SJCRH30 (cell line): ENCODE data around the gene PWWP2B. TPM values are rescaled to one million over a fixed set of nuclear protein-coding genes. Genes with fewer than 3 reads are reported as not detected.
"Not testable (repeated sequence)": the region's sequence is repeated elsewhere in the genome, so short reads cannot be mapped to it uniquely, and the experiment has no call there.

Experiments
- DNase-seq, 2 experiments: peaks; one replicate each; pipeline ENCODE4 v3.0.0-alpha.2; 2015 to 2020
- H3K27ac ChIP-seq: fragments of 250-450 bp; sonication (Bioruptor Pico); 2 replicates; pipeline ENCODE4 v1.5.1; 2020; ENCODE audit warnings: mild to moderate bottlenecking, moderate library complexity
- H3K27me3 ChIP-seq: fragments of 250-450 bp; sonication (Bioruptor Pico); 2 replicates; pipeline ENCODE4 v1.5.1; 2020; ENCODE audit warnings: mild to moderate bottlenecking, moderate library complexity
- H3K36me3 ChIP-seq: fragments of 250-450 bp; sonication (Bioruptor Pico); 2 replicates; pipeline ENCODE4 v1.5.1; 2020; ENCODE audit warnings: mild to moderate bottlenecking, moderate library complexity
- H3K4me1 ChIP-seq: fragments of 250-450 bp; sonication (Bioruptor Pico); 2 replicates; pipeline ENCODE4 v1.5.1; 2020; ENCODE audit warnings: mild to moderate bottlenecking, moderate library complexity
- H3K4me3 ChIP-seq: fragments of 250-450 bp; sonication (Bioruptor Pico); 2 replicates; pipeline ENCODE4 v1.5.1; 2020; ENCODE audit warnings: mild to moderate bottlenecking, moderate library complexity
- H3K9me3 ChIP-seq: fragments of 250-450 bp; sonication (Bioruptor Pico); replicated peaks from 2 replicates; pipeline ENCODE4 v1.5.1; 2020; ENCODE audit warnings: mild to moderate bottlenecking, moderate library complexity
- total RNA-seq: library from RNA; depleted of rRNA; stranded (reverse); fragments of >200 nt; shearing (Covaris generic); gene quantifications from 2 replicates; pipeline ENCODE4 v1.2.3, GENCODE V29; 2014; rRNA removed

The PWWP2B gene
- total RNA-seq, result 0.57 and 0.66 TPM in 2 replicates

GRCh38 chr10:132397036-132397541, at the start of gene PWWP2B:
PWWP2B (plus strand) TSS chr10:132397200; CDS start chr10:132397227, 27 bp downstream.
- Histone ChIP-seq H3K36me3 (no peaks in the 10 kb centered on the region), H3K9me3 (no peaks in the 10 kb centered on the region), H3K4me1 (peaks cover 4% of the 10 kb centered on the region; the same call in 1 of the 2 replicates), H3K4me3 (peak within 1 kb of the TSS; percentile 55), H3K27ac (no peak within 1 kb of the TSS), H3K27me3 (0 out of 2 replicates have a peak, but pooled peaks cover 6% of the 10 kb centered on the region)
- DNase-seq, result no peak

- Histone ChIP-seq H3K36me3 (no peaks in the 10 kb centered on the region), H3K27ac (no peak overlapping the region), H3K4me1 (no peaks in the 10 kb centered on the region), H3K4me3 (no peak overlapping the region), H3K27me3 (no peaks in the 10 kb centered on the region), H3K9me3 (no peaks in the 10 kb centered on the region)
- no peak for DNase-seq
Observed at GRCh38 chr10:132347211-132347930, 49.6 kb upstream of the PWWP2B start.

GRCh38 chr10:132347931-132348267, 49.1 kb upstream of the PWWP2B start:
- H3K4me1 ChIP-seq, result no peaks in the 10 kb centered on the region
- DNase-seq, result no peak

GRCh38 chr10:132349766-132350165, 47.2 kb upstream of the PWWP2B start:
- Histone ChIP-seq H3K4me3 (no peak overlapping the region), H3K27ac (no peak overlapping the region), H3K9me3 (no peaks in the 10 kb centered on the region), H3K4me1 (no peaks in the 10 kb centered on the region), H3K36me3 (no peaks in the 10 kb centered on the region), H3K27me3 (no peaks in the 10 kb centered on the region)
- no peak for DNase-seq

More at GRCh38 chr10:132347931-132348267, 49.1 kb upstream of the PWWP2B start:
- H3K27me3 ChIP-seq, result no peaks in the 10 kb centered on the region
- H3K36me3 ChIP-seq, result no peaks in the 10 kb centered on the region
- H3K27ac ChIP-seq, result no peak overlapping the region
- H3K9me3 ChIP-seq, result no peaks in the 10 kb centered on the region
- no peak overlapping the region for H3K4me3 ChIP-seq

- no peaks in the 10 kb centered on the region for H3K9me3 ChIP-seq
- H3K27me3 ChIP-seq, result no peaks in the 10 kb centered on the region
- H3K27ac ChIP-seq, result no peak overlapping the region
- DNase-seq, result no peak
- no peaks in the 10 kb centered on the region for H3K36me3 ChIP-seq
- H3K4me3 ChIP-seq, result no peak overlapping the region
- no peaks in the 10 kb centered on the region for H3K4me1 ChIP-seq
Observed at GRCh38 chr10:132350391-132350790, 46.6 kb upstream of the PWWP2B start.

GRCh38 chr10:132350946-132351345, 46.1 kb upstream of the PWWP2B start:
- H3K4me1 ChIP-seq, result no peaks in the 10 kb centered on the region
- no peak for DNase-seq
- H3K4me3 ChIP-seq, result no peak overlapping the region
- no peaks in the 10 kb centered on the region for H3K36me3 ChIP-seq
- no peak overlapping the region for H3K27ac ChIP-seq
- no peaks in the 10 kb centered on the region for H3K27me3 ChIP-seq
- no peaks in the 10 kb centered on the region for H3K9me3 ChIP-seq

DNA sequence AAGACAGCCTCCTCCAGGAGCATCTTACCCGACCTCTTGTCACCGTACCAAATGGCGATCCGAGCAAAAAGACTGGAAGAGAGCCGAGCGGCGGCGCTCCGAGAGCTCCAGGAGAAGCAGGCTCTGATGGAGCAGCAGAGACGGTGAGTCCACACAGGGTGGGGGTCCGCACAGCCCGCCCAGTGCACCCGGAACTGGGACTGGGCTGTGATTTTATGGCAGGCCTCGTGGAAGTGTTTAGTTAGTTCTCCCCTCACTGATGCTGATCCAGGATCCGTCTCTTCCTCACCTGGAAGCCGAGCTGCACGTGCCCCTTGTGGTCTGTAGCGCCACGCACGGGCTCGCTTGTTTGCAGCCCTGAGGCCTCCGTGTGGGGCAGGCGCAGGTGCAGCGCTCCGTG, 45.4 kb upstream of the PWWP2B start:
- no peaks in the 10 kb centered on the region for H3K4me1 ChIP-seq
- H3K9me3 ChIP-seq, result no peaks in the 10 kb centered on the region
- no peak for DNase-seq
- no peak overlapping the region for H3K27ac ChIP-seq
- no peak overlapping the region for H3K4me3 ChIP-seq
- no peaks in the 10 kb centered on the region for H3K36me3 ChIP-seq
- H3K27me3 ChIP-seq, result no peaks in the 10 kb centered on the region

GRCh38 chr10:132352462-132353308, 44.3 kb upstream of the PWWP2B start:
- not testable (repeated sequence) for H3K36me3 ChIP-seq, H3K9me3 ChIP-seq, H3K4me3 ChIP-seq, H3K27ac ChIP-seq, H3K4me1 ChIP-seq, H3K27me3 ChIP-seq
- DNase-seq, result peak; percentile 27 to 40

GRCh38 chr10:132353456-132354355, 43.3 kb upstream of the PWWP2B start:
- DNase-seq, result no peak
- Histone ChIP-seq H3K27ac (no peak overlapping the region), H3K4me1 (no peaks in the 10 kb centered on the region), H3K4me3 (no peak overlapping the region), H3K9me3 (no peaks in the 10 kb centered on the region), H3K36me3 (no peaks in the 10 kb centered on the region), H3K27me3 (no peaks in the 10 kb centered on the region)

DNA sequence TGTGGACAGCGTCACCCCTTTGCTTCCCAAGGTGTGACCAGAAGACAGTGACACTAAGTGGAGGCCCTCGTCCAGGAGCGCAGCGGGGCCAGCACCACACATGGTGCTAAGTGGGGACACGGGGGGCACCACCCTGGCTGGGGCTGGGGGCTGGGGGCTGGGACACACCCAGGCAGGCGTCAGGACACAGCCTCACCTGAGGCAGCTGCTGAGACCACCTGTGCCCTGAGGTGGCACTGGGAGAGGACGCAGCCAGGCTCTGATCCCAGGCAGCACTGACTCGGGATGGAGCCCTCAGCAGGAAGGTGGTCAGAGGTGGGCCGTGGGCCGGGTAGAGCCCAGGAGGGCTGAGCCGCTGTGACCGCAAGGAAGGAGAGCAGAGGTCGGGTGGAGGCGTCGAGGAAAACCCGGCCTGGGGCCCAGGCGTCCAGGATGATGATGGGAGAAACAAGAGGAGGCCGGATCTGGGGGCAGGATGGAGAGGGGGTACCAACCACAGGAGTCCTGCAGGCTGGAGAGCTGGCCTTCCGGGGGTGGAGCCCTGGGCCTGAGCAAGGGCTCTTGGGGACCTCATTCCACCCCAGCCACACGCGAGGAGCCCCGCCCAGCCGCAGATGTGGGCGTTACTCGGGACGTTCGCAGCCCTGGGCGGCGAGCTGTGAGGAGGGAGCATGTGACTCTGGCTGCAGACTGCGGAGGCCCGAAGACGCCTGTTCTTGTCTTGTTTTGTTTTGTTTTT, 42.5 kb upstream of the PWWP2B start:
- Histone ChIP-seq H3K9me3 (no peaks in the 10 kb centered on the region), H3K27me3 (no peaks in the 10 kb centered on the region), H3K4me1 (no peaks in the 10 kb centered on the region), H3K27ac (no peak overlapping the region), H3K4me3 (no peak overlapping the region), H3K36me3 (no peaks in the 10 kb centered on the region)
- DNase-seq, result no peak

- no peak for DNase-seq
- Histone ChIP-seq H3K27ac (no peak overlapping the region), H3K9me3 (no peaks in the 10 kb centered on the region), H3K36me3 (no peaks in the 10 kb centered on the region), H3K4me3 (no peak overlapping the region), H3K27me3 (no peaks in the 10 kb centered on the region), H3K4me1 (no peaks in the 10 kb centered on the region)
Observed at GRCh38 chr10:132355297-132355696, 41.7 kb upstream of the PWWP2B start.

DNA sequence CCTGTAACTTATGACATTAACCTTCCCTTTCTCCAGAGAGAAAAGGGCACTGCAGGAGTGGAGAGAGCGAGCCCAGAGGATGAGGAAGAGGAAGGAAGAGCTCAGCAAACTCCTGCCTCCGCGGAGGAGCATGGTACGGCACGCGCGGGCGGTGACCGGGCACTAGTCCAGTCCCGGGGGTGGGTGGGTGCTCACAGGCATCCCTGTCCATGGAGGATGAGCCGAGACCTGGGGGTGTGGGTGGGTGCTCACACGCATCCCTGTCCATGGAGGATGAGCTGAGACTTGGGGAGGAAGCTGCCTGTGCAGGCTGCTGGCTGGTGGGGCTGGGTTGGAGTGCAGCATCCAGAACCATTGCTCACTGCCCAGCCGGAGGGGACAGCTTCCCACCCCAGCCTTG, 41.2 kb upstream of the PWWP2B start:
- Histone ChIP-seq H3K4me1 (no peaks in the 10 kb centered on the region), H3K9me3 (no peaks in the 10 kb centered on the region), H3K27ac (no peak overlapping the region), H3K27me3 (no peaks in the 10 kb centered on the region), H3K36me3 (no peaks in the 10 kb centered on the region), H3K4me3 (no peak overlapping the region)
- DNase-seq, result no peak

DNA sequence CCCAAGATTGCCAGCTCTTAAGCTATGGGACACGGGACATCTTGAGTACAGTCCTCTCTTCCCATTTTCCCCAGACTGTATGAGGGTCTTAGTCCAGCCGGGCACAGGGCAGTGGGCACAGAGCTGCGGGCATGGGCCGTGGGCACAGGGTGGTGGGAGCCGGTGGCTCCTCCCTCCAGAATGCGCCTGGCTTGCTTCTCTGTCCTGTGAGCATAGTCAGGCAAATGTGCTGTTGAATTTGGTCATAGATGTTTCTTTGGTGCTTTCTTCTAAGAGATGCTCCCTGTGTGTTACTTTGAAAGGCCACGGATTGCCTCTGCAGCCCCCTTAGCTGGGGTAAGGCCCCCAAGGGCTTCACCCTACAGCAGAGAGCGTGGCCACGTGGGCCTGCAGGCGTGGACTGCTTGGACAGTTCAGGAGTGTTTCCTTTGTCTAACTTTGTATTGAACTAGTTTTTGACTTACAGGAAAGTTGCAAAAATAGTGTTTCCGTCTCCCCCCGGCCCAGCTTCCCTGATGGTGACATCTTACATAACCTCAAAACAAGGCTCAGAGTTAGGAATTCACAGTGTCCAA, 40.3 kb upstream of the PWWP2B start:
- Histone ChIP-seq H3K9me3 (no peaks in the 10 kb centered on the region), H3K27ac (no peak overlapping the region), H3K36me3 (no peaks in the 10 kb centered on the region), H3K4me1 (no peaks in the 10 kb centered on the region), H3K27me3 (no peaks in the 10 kb centered on the region), H3K4me3 (no peak overlapping the region)
- no peak for DNase-seq
